Neural cell (in vitro differentiated cells): ENCODE data around the gene PIGT. TPM values are rescaled to one million over a fixed set of nuclear protein-coding genes. Genes with fewer than 3 reads are reported as not detected.

ENCODE experiments used
- H2AFZ ChIP-seq: fragments of 200-600, 300-800 bp; sonication (generic), shearing (Covaris generic); 2 replicates; pipeline ENCODE4 v1.6.0; 2014; ENCODE audit warnings: low read depth, mild to moderate bottlenecking, antibody characterized with exemption, low read length, moderate library complexity
- H3F3A ChIP-seq: fragments of 200-600 bp; shearing (Covaris generic); 2 replicates; pipeline ENCODE4 v1.6.1; 2016; ENCODE audit warnings: mild to moderate bottlenecking, moderate library complexity, mixed read lengths, antibody characterized with exemption, low read length; ENCODE audit not compliant: insufficient read depth, poor library complexity, severe bottlenecking
- H3K27ac ChIP-seq: fragments of 200-600, 300-800 bp; sonication (generic), shearing (Covaris generic); 2 replicates; pipeline ENCODE4 v1.5.1; 2014; ENCODE audit warnings: mild to moderate bottlenecking, low read length, moderate library complexity
- H3K27me3 ChIP-seq: fragments of 300-800, 200-600 bp; sonication (generic), shearing (Covaris generic); 2 replicates; pipeline ENCODE4 v1.6.0; 2014; ENCODE audit warnings: mild to moderate bottlenecking, low read depth, low read length, moderate library complexity; ENCODE audit not compliant: insufficient read depth
- H3K36me3 ChIP-seq: fragments of 300-800, 200-600 bp; sonication (generic), shearing (Covaris generic); 2 replicates; pipeline ENCODE4 v1.5.1; 2014; ENCODE audit warnings: mild to moderate bottlenecking, antibody characterized with exemption, low read length, moderate library complexity; ENCODE audit not compliant: insufficient read depth
- H3K4me2 ChIP-seq: fragments of 300-800, 200-600 bp; sonication (generic), shearing (Covaris generic); 2 replicates; pipeline ENCODE4 v1.6.0; 2014; ENCODE audit warnings: mild to moderate bottlenecking, low read length
- H3K4me3 ChIP-seq: fragments of 300-800, 200-600 bp; sonication (generic), shearing (Covaris generic); 2 replicates; pipeline ENCODE4 v1.5.1; 2014; ENCODE audit warnings: mild to moderate bottlenecking, low read length, moderate library complexity
- H3K79me2 ChIP-seq: fragments of 200-600 bp; shearing (Covaris generic); replicated peaks from 2 replicates; pipeline ENCODE4 v1.6.0; 2014; ENCODE audit warnings: mild to moderate bottlenecking, low read length, moderate library complexity; ENCODE audit not compliant: insufficient read depth
- H3K9ac ChIP-seq: fragments of 300-800, 200-600 bp; sonication (generic), shearing (Covaris generic); 2 replicates; pipeline ENCODE4 v1.6.1; 2016; ENCODE audit warnings: mild to moderate bottlenecking, low read length, mixed read lengths
- H3K9me2 ChIP-seq: fragments of 200-600 bp; shearing (Covaris generic); 2 replicates; pipeline ENCODE4 v1.6.1; 2016; ENCODE audit warnings: mild to moderate bottlenecking, low read length, mixed read lengths; ENCODE audit not compliant: insufficient read depth
- H3K9me3 ChIP-seq: fragments of 200-600, 300-800 bp; sonication (generic), shearing (Covaris generic); 2 replicates; pipeline ENCODE4 v1.6.1; 2016; ENCODE audit warnings: mild to moderate bottlenecking, mixed run types, low read length, moderate library complexity, mixed read lengths
- H4K20me1 ChIP-seq: fragments of 200-600 bp; shearing (Covaris generic); 2 replicates; pipeline ENCODE4 v1.6.1; 2016; ENCODE audit warnings: mild to moderate bottlenecking, mixed run types; ENCODE audit not compliant: insufficient read depth
- EP300 ChIP-seq: fragments of 450-650 bp; conservative IDR thresholded peaks from 2 replicates; pipeline ENCODE4 v1.6.1; 2014; ENCODE audit warnings: antibody characterized with exemption, mild to moderate bottlenecking, moderate library complexity; ENCODE audit not compliant: poor library complexity, severe bottlenecking
- EZH2 ChIP-seq: fragments of 200-600, 300-800 bp; shearing (Covaris generic), sonication (generic); IDR thresholded peaks from 2 replicates; pipeline ENCODE4 v1.6.1; 2014; ENCODE audit warnings: antibody characterized with exemption, low read length, borderline replicate concordance, mild to moderate bottlenecking; ENCODE audit not compliant: insufficient read depth, poor library complexity, severe bottlenecking
- MXI1 ChIP-seq: fragments of 450-650 bp; conservative IDR thresholded peaks from 2 replicates; pipeline ENCODE4 v1.6.1; 2014; ENCODE audit warnings: antibody characterized with exemption, mild to moderate bottlenecking; ENCODE audit not compliant: poor library complexity, severe bottlenecking
- POLR2AphosphoS5 ChIP-seq: IDR thresholded peaks from 2 replicates; pipeline ENCODE4 v1.6.1; 2012
- RAD21 ChIP-seq: fragments of 450-650 bp; conservative IDR thresholded peaks from 2 replicates; pipeline ENCODE4 v1.6.1; 2014; ENCODE audit warnings: antibody characterized with exemption, mild to moderate bottlenecking, moderate library complexity
- SMC3 ChIP-seq: fragments of 450-650 bp; conservative IDR thresholded peaks from 2 replicates; pipeline ENCODE4 v1.6.1; 2014; ENCODE audit warnings: antibody characterized with exemption, mild to moderate bottlenecking, moderate library complexity; ENCODE audit not compliant: poor library complexity
- TAF1 ChIP-seq: IDR thresholded peaks from 2 replicates; pipeline ENCODE4 v1.6.1; 2012; ENCODE audit warnings: low read depth
- polyA plus RNA-seq: library from polyadenylated mRNA; depleted of rRNA; stranded (reverse); fragments of >200 nt; gene quantifications from 2 replicates; pipeline ENCODE4 v1.2.3, GENCODE V29; 2014
- TF ChIP-seq, protein P1 (sequence below): fragments of 450-650 bp; IDR thresholded peaks from 2 replicates; pipeline ENCODE4 v1.5.1; 2014; ENCODE audit warnings: antibody characterized with exemption, mild to moderate bottlenecking, moderate library complexity; ENCODE audit not compliant: poor library complexity, severe bottlenecking
- TF ChIP-seq, protein P2 (sequence below): IDR thresholded peaks from 2 replicates; pipeline ENCODE4 v1.6.1; 2012; ENCODE audit warnings: borderline replicate concordance

PIGT gene
- polyA plus RNA-seq, 1 donor from 2014 or later: 24.3 TPM

DNA sequence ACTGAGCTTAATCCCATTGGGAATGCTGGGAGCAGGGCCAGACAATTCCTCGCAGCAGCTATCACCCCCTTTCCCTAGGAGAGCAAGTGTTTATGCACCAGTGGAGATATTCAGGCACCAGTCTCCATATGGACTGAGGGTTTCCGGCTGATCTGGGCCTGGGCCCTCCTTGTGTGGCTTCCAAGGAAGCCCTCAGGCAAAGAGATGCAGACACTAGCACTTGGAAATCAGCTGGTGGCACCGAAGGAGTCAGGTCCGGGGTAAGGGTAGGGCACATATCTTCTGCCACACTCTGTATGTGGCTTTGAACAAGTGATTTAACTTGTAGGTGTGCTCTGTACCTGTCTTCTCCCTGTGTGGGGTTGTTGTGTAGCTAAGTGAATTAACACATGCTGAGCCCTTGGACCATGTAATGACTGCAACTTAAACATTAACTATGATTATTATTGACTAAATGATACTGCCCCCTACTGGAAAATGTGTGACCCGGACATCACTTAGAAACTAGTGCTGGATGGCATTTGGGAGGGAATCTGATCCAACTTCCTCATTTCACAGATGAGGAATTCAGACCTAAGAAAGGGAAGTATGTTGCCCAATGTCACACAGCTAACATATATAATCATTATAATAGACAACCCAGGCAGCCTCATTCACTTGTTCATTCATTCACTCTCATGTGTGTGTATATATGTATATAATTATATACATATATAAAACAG lies 34.3 kb downstream of the PIGT start:
- Histone ChIP-seq H3K4me3 (no peak overlapping the region), H3K27ac (no peak overlapping the region)

GRCh38 chr20:45452238-45452637 lies 36.3 kb downstream of the PIGT start:
- Histone ChIP-seq H3K9ac (no peak overlapping the region), H3K27ac (no peak overlapping the region), H3K4me3 (no peak overlapping the region), H4K20me1 (no peaks in the 10 kb centered on the region), H3K9me2 (no peaks in the 10 kb centered on the region), H3K9me3 (no peaks in the 10 kb centered on the region), H3F3A (no peaks in the 10 kb centered on the region), H3K4me2 (no peak overlapping the region), H3K27me3 (no peaks in the 10 kb centered on the region), H2AFZ (no peak overlapping the region), H3K79me2 (no peaks in the 10 kb centered on the region), H3K36me3 (no peaks in the 10 kb centered on the region)
- TF ChIP-seq, protein P1, sequence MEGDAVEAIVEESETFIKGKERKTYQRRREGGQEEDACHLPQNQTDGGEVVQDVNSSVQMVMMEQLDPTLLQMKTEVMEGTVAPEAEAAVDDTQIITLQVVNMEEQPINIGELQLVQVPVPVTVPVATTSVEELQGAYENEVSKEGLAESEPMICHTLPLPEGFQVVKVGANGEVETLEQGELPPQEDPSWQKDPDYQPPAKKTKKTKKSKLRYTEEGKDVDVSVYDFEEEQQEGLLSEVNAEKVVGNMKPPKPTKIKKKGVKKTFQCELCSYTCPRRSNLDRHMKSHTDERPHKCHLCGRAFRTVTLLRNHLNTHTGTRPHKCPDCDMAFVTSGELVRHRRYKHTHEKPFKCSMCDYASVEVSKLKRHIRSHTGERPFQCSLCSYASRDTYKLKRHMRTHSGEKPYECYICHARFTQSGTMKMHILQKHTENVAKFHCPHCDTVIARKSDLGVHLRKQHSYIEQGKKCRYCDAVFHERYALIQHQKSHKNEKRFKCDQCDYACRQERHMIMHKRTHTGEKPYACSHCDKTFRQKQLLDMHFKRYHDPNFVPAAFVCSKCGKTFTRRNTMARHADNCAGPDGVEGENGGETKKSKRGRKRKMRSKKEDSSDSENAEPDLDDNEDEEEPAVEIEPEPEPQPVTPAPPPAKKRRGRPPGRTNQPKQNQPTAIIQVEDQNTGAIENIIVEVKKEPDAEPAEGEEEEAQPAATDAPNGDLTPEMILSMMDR: no peak
- TF ChIP-seq POLR2AphosphoS5 (no peak), MXI1 (no peak), EZH2 (no peak), RAD21 (no peak), EP300 (no peak), TAF1 (no peak), SMC3 (no peak)
- TF ChIP-seq, protein P2, sequence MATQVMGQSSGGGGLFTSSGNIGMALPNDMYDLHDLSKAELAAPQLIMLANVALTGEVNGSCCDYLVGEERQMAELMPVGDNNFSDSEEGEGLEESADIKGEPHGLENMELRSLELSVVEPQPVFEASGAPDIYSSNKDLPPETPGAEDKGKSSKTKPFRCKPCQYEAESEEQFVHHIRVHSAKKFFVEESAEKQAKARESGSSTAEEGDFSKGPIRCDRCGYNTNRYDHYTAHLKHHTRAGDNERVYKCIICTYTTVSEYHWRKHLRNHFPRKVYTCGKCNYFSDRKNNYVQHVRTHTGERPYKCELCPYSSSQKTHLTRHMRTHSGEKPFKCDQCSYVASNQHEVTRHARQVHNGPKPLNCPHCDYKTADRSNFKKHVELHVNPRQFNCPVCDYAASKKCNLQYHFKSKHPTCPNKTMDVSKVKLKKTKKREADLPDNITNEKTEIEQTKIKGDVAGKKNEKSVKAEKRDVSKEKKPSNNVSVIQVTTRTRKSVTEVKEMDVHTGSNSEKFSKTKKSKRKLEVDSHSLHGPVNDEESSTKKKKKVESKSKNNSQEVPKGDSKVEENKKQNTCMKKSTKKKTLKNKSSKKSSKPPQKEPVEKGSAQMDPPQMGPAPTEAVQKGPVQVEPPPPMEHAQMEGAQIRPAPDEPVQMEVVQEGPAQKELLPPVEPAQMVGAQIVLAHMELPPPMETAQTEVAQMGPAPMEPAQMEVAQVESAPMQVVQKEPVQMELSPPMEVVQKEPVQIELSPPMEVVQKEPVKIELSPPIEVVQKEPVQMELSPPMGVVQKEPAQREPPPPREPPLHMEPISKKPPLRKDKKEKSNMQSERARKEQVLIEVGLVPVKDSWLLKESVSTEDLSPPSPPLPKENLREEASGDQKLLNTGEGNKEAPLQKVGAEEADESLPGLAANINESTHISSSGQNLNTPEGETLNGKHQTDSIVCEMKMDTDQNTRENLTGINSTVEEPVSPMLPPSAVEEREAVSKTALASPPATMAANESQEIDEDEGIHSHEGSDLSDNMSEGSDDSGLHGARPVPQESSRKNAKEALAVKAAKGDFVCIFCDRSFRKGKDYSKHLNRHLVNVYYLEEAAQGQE: no peak

More for the DNA sequence above, 34.3 kb downstream of the PIGT start:
- no peaks in the 10 kb centered on the region for H3F3A ChIP-seq
- no peaks in the 10 kb centered on the region for H4K20me1 ChIP-seq
- H3K9me2 ChIP-seq: no peaks in the 10 kb centered on the region
- H3K36me3 ChIP-seq: no peaks in the 10 kb centered on the region
- H3K27me3 ChIP-seq: no peaks in the 10 kb centered on the region
- TF ChIP-seq EZH2 (no peak), MXI1 (no peak), POLR2AphosphoS5 (no peak), TAF1 (no peak), EP300 (no peak), SMC3 (no peak), RAD21 (no peak)
- TF ChIP-seq, protein P2: no peak
- TF ChIP-seq, protein P1: no peak
- H3K4me2 ChIP-seq: no peak overlapping the region
- H3K79me2 ChIP-seq: no peaks in the 10 kb centered on the region
- no peak overlapping the region for H2AFZ ChIP-seq
- H3K9me3 ChIP-seq: no peaks in the 10 kb centered on the region
- H3K9ac ChIP-seq: no peak overlapping the region
